Measurements from ENCODE around the gene TM4SF1.

TM4SF1 gene

DNA sequence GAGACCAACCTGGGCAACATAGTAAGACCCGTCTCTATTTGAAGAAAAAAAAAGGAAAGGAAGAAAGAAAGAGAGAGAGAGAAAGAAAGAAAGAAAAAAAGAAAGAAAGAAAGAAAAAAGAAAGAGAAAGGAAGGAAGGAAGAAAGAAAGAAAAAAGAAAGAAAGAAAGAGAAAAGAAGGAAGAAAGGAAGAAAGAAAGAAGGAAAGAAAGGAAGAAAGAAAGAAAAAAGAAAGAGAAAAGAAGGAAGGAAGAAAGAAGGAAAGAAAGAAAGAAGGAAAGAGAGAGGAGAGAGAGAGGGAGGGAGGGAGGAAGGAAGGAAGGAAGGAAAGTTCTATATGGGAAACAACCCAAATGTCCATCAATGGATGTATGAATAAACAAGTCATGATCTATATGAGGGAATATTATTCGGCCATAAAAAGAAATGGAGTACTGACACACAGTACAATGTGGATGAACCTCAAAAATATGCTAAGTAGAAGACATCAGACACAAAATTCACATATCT is 28.8 kb upstream of the TM4SF1 start:
- H3K4me2 ChIP-seq (ENCODE audit: low read depth, low read length): no peak overlapping the region
- H4K20me1 ChIP-seq (ENCODE audit: insufficient read depth, low read length): no peaks in the 10 kb centered on the region
- H3F3A ChIP-seq (ENCODE audit: insufficient read depth, low read length): no peaks in the 10 kb centered on the region
- H3K4me3 ChIP-seq (ENCODE audit: low read length): no peak overlapping the region
- no peaks in the 10 kb centered on the region for H3K4me1 ChIP-seq (ENCODE audit: low read length)
- H3K36me3 ChIP-seq (replicated peaks; ENCODE audit: insufficient read depth, low read length): no peaks in the 10 kb centered on the region
- TF ChIP-seq EZH2 (optimal IDR thresholded peaks at IDR 0.05; ENCODE audit: low read depth, low read length): no peak
- no peak for DNase-seq
- no peaks in the 10 kb centered on the region for H3K27me3 ChIP-seq (replicated peaks; ENCODE audit: insufficient read depth, low read length)
- H3K27ac ChIP-seq (ENCODE audit: low read length): no peak overlapping the region
- no peak overlapping the region for H2AFZ ChIP-seq (ENCODE audit: low read length)
- no peaks in the 10 kb centered on the region for H3K9me3 ChIP-seq (replicated peaks; ENCODE audit: insufficient read depth, low read length)
- no peak overlapping the region for H3K9ac ChIP-seq (ENCODE audit: low read length)
- H3K79me2 ChIP-seq (ENCODE audit: low read length): no peaks in the 10 kb centered on the region
- no peaks in the 10 kb centered on the region for H3K9me2 ChIP-seq (replicated peaks; ENCODE audit: insufficient read depth, low read length)

DNA sequence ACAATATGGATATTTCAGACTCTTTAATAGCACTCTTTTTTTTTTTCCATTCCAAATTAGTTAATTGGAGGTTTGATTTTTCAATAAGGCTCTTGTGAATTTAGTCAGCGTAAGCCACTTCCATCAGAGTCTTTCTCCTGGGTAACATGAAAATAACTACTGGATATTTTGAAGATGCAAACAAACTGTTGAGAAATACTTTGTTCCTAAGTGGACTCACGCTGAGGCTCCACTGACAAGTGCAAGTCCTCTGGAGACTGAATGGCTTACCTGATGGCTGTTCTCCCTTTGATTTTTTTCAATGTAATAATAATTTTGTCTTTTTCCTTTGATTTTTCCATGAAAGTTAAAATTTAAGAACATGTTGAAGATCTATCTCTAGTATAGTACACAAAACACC is 26.0 kb upstream of the TM4SF1 start:
- no peaks in the 10 kb centered on the region for H3K27me3 ChIP-seq (replicated peaks; ENCODE audit: insufficient read depth, low read length)
- TF ChIP-seq EZH2 (optimal IDR thresholded peaks at IDR 0.05; ENCODE audit: low read depth, low read length) (no peak), EZH2phosphoT487 (IDR thresholded peaks at IDR 0.05; ENCODE audit: low read length) (no peak)
- TF ChIP-seq, protein P1, sequence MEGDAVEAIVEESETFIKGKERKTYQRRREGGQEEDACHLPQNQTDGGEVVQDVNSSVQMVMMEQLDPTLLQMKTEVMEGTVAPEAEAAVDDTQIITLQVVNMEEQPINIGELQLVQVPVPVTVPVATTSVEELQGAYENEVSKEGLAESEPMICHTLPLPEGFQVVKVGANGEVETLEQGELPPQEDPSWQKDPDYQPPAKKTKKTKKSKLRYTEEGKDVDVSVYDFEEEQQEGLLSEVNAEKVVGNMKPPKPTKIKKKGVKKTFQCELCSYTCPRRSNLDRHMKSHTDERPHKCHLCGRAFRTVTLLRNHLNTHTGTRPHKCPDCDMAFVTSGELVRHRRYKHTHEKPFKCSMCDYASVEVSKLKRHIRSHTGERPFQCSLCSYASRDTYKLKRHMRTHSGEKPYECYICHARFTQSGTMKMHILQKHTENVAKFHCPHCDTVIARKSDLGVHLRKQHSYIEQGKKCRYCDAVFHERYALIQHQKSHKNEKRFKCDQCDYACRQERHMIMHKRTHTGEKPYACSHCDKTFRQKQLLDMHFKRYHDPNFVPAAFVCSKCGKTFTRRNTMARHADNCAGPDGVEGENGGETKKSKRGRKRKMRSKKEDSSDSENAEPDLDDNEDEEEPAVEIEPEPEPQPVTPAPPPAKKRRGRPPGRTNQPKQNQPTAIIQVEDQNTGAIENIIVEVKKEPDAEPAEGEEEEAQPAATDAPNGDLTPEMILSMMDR (IDR thresholded peaks at IDR 0.05; ENCODE audit: low read length): no peak

DNA sequence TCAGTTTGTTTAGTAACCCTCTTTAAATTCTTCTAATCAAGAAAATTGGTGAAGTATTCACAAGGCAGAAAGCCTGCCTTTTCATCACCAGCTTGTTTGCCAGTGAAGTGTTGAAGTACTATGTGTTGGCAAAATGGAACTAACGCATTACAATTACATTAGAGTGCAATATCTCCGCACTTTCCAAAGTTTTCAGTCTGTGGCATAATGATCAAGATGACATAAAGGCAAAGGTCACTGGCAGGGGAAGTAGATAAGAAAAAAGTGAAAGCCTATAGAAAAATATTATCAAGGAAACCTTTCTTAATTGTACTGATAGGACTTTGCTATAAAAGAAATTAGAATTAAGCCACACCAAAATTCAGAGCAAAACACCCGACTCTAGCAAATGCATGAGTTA is 25.0 kb upstream of the TM4SF1 start:
- Histone ChIP-seq H2AFZ (ENCODE audit: low read length) (no peak overlapping the region), H3K27me3 (replicated peaks; ENCODE audit: insufficient read depth, low read length) (no peaks in the 10 kb centered on the region), H3K4me1 (ENCODE audit: low read length) (no peaks in the 10 kb centered on the region), H4K20me1 (ENCODE audit: insufficient read depth, low read length) (no peaks in the 10 kb centered on the region), H3K4me2 (ENCODE audit: low read depth, low read length) (no peak overlapping the region), H3K79me2 (ENCODE audit: low read length) (no peaks in the 10 kb centered on the region), H3F3A (ENCODE audit: insufficient read depth, low read length) (no peaks in the 10 kb centered on the region), H3K36me3 (replicated peaks; ENCODE audit: insufficient read depth, low read length) (no peaks in the 10 kb centered on the region), H3K9ac (ENCODE audit: low read length) (no peak overlapping the region), H3K9me3 (replicated peaks; ENCODE audit: insufficient read depth, low read length) (no peaks in the 10 kb centered on the region), H3K27ac (ENCODE audit: low read length) (no peak overlapping the region), H3K4me3 (ENCODE audit: low read length) (no peak overlapping the region), H3K9me2 (replicated peaks; ENCODE audit: insufficient read depth, low read length) (no peaks in the 10 kb centered on the region)
- no peak for TF ChIP-seq EZH2 (optimal IDR thresholded peaks at IDR 0.05; ENCODE audit: low read depth, low read length)
- DNase-seq: no peak

More for the DNA sequence above, 26.0 kb upstream of the TM4SF1 start:
- Histone ChIP-seq H3K36me3 (replicated peaks; ENCODE audit: insufficient read depth, low read length) (no peaks in the 10 kb centered on the region), H3K27ac (ENCODE audit: low read length) (no peak overlapping the region), H3K9me2 (replicated peaks; ENCODE audit: insufficient read depth, low read length) (no peaks in the 10 kb centered on the region), H3K4me1 (ENCODE audit: low read length) (no peaks in the 10 kb centered on the region), H3F3A (ENCODE audit: insufficient read depth, low read length) (no peaks in the 10 kb centered on the region), H4K20me1 (ENCODE audit: insufficient read depth, low read length) (no peaks in the 10 kb centered on the region), H3K9me3 (replicated peaks; ENCODE audit: insufficient read depth, low read length) (no peaks in the 10 kb centered on the region), H3K79me2 (ENCODE audit: low read length) (no peaks in the 10 kb centered on the region), H3K9ac (ENCODE audit: low read length) (no peak overlapping the region), H2AFZ (ENCODE audit: low read length) (no peak overlapping the region), H3K4me3 (ENCODE audit: low read length) (no peak overlapping the region), H3K4me2 (ENCODE audit: low read depth, low read length) (no peak overlapping the region)
- DNase-seq: no peak

DNA sequence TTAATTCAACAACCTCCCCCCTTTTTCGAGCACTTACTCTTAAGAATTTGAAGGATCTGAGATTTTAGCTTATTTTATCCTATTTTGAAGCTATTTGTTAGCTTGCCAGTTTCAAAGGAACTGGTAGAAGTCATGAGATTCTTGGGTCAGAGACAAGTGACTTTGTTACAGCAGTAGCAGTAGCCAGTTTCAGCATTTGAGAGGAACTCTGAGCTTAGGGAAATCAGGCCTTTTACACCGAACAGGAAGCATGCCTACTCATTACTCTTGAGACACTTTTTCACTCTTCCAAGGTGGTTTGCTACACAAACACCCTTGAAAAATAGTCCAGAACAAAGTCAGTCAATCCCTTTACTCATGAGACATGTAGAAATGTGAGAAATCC is 24.5 kb upstream of the TM4SF1 start:
- no peak overlapping the region for H2AFZ ChIP-seq (ENCODE audit: low read length)
- no peak for DNase-seq
- no peaks in the 10 kb centered on the region for H3F3A ChIP-seq (ENCODE audit: insufficient read depth, low read length)
- no peak overlapping the region for H3K9ac ChIP-seq (ENCODE audit: low read length)
- no peak overlapping the region for H3K27ac ChIP-seq (ENCODE audit: low read length)
- no peak for TF ChIP-seq EZH2phosphoT487 (IDR thresholded peaks at IDR 0.05; ENCODE audit: low read length)
- TF ChIP-seq, protein P1 (IDR thresholded peaks at IDR 0.05; ENCODE audit: low read length): no peak
- TF ChIP-seq EZH2 (optimal IDR thresholded peaks at IDR 0.05; ENCODE audit: low read depth, low read length): no peak
- no peaks in the 10 kb centered on the region for H3K4me1 ChIP-seq (ENCODE audit: low read length)
- no peak overlapping the region for H3K4me3 ChIP-seq (ENCODE audit: low read length)
- H3K27me3 ChIP-seq (replicated peaks; ENCODE audit: insufficient read depth, low read length): no peaks in the 10 kb centered on the region
- no peaks in the 10 kb centered on the region for H3K36me3 ChIP-seq (replicated peaks; ENCODE audit: insufficient read depth, low read length)
- no peaks in the 10 kb centered on the region for H3K79me2 ChIP-seq (ENCODE audit: low read length)
- H4K20me1 ChIP-seq (ENCODE audit: insufficient read depth, low read length): no peaks in the 10 kb centered on the region
- no peak overlapping the region for H3K4me2 ChIP-seq (ENCODE audit: low read depth, low read length)
- no peaks in the 10 kb centered on the region for H3K9me3 ChIP-seq (replicated peaks; ENCODE audit: insufficient read depth, low read length)
- H3K9me2 ChIP-seq (replicated peaks; ENCODE audit: insufficient read depth, low read length): no peaks in the 10 kb centered on the region

Measured in MM.1S (cell line).